Measurements from ENCODE around the gene CRYGC.

- TF ChIP-seq, protein P1, sequence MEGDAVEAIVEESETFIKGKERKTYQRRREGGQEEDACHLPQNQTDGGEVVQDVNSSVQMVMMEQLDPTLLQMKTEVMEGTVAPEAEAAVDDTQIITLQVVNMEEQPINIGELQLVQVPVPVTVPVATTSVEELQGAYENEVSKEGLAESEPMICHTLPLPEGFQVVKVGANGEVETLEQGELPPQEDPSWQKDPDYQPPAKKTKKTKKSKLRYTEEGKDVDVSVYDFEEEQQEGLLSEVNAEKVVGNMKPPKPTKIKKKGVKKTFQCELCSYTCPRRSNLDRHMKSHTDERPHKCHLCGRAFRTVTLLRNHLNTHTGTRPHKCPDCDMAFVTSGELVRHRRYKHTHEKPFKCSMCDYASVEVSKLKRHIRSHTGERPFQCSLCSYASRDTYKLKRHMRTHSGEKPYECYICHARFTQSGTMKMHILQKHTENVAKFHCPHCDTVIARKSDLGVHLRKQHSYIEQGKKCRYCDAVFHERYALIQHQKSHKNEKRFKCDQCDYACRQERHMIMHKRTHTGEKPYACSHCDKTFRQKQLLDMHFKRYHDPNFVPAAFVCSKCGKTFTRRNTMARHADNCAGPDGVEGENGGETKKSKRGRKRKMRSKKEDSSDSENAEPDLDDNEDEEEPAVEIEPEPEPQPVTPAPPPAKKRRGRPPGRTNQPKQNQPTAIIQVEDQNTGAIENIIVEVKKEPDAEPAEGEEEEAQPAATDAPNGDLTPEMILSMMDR (IDR thresholded peaks at IDR 0.05), result no peak
- TF ChIP-seq EZH2 (IDR thresholded peaks at IDR 0.05; ENCODE audit: borderline replicate concordance, insufficient read depth, low read depth, low read length, poor library complexity, severe bottlenecking), result no peak
Observed at GRCh38 chr2:208129744-208130711, at the start of gene CRYGC.
